GM18520 (cell line): ENCODE results near the gene LBX2.

Source experiments
- ATAC-seq: cut with Tn5 transposase; IDR thresholded peaks from one replicate; pipeline ENCODE4 v1.9.1; 2021; ENCODE audit not compliant: unreplicated experiment

The LBX2 gene

GRCh38 chr2:74499267-74499939 lies at the start of gene LBX2:
Gene LBX2, minus strand, starts transcription at chr2:74499603. Its CDS starts 66 bp downstream, at chr2:74499537.
- ATAC-seq, result no peak

- no peak for ATAC-seq
Measured at GRCh38 chr2:74548285-74548899, 49.0 kb upstream of the LBX2 start.

- no peak for ATAC-seq
Measured at GRCh38 chr2:74546004-74546403, 46.6 kb upstream of the LBX2 start.

GRCh38 chr2:74544634-74545033 lies 45.2 kb upstream of the LBX2 start:
- no peak for ATAC-seq

GRCh38 chr2:74542978-74543377 lies 43.6 kb upstream of the LBX2 start:
- no peak for ATAC-seq

GRCh38 chr2:74540291-74540690 lies 40.9 kb upstream of the LBX2 start:
- ATAC-seq, result no peak

GRCh38 chr2:74538881-74539339 lies 39.5 kb upstream of the LBX2 start:
- ATAC-seq, result no peak

GRCh38 chr2:74537140-74537539 lies 37.7 kb upstream of the LBX2 start:
- ATAC-seq, result no peak

GRCh38 chr2:74536166-74536950 lies 37.0 kb upstream of the LBX2 start:
- ATAC-seq, result no peak

- no peak for ATAC-seq
Measured at GRCh38 chr2:74535440-74535965, 36.1 kb upstream of the LBX2 start.

- ATAC-seq, result no peak
Measured at GRCh38 chr2:74534411-74534810, 35.0 kb upstream of the LBX2 start.

- ATAC-seq, result no peak
Measured at GRCh38 chr2:74533464-74533863, 34.1 kb upstream of the LBX2 start.

- ATAC-seq, result no peak
Measured at GRCh38 chr2:74532222-74532621, 32.8 kb upstream of the LBX2 start.

- ATAC-seq, result no peak
Measured at GRCh38 chr2:74531666-74532065, 32.3 kb upstream of the LBX2 start.

GRCh38 chr2:74530239-74531187 lies 31.1 kb upstream of the LBX2 start:
- peak; percentile 31 for ATAC-seq

GRCh38 chr2:74529357-74530238 lies 30.2 kb upstream of the LBX2 start, which contains the start of the genes AUP1 and HTRA2:
Gene AUP1, minus strand, starts transcription at chr2:74529706. Its CDS starts 77 bp downstream, at chr2:74529629.
Gene HTRA2, plus strand, starts transcription at chr2:74529933. Its CDS starts 74 bp downstream, at chr2:74530007.
- peak; percentile 73 for ATAC-seq

GRCh38 chr2:74528600-74529356 lies 29.4 kb upstream of the LBX2 start:
- ATAC-seq, result no peak

- ATAC-seq, result no peak
Measured at GRCh38 chr2:74527741-74528140, 28.3 kb upstream of the LBX2 start.
